ENCODE measurements around the gene CASTOR2.
"Not testable (repeated sequence)": the region's sequence is repeated elsewhere in the genome, so short reads cannot be mapped to it uniquely, and the experiment has no call there.

DNA sequence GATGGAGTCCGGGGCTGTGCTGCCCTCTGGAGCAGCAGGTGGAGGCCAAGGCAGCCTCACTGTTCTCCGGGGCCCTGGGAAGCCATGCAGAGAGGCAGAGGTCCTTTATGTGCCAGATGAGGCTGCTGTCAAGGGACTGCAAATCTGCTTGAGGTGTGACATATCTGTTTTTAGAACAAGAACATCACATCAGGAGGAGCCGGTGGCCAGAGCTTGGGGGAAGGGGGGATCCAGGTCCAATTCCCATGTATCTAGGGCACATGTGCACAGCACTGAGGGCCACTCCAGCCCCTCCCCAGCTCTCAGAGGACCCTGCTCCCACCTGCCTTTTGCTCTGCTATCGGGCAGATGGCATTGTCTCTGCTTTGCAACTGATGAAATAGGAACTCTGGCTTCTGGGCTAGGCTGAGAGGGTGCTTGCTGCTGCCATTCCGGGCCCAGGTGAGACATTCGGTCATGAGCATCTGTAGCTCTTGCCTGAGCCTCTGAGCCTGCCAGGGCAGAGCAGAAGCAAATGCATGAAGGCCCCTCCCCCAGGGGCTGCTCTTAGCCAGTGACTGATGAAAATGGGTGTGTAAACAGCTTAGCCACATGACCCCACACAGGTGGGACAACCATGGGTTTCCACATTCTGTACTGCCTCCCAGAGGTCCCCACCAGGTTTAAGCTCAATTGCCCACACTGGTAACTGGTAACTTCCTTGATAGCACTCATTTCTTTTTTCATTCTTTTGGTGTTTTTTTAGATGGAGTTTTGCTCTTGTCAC is 32.8 kb upstream of the CASTOR2 start:
- TF ChIP-seq, protein P1, sequence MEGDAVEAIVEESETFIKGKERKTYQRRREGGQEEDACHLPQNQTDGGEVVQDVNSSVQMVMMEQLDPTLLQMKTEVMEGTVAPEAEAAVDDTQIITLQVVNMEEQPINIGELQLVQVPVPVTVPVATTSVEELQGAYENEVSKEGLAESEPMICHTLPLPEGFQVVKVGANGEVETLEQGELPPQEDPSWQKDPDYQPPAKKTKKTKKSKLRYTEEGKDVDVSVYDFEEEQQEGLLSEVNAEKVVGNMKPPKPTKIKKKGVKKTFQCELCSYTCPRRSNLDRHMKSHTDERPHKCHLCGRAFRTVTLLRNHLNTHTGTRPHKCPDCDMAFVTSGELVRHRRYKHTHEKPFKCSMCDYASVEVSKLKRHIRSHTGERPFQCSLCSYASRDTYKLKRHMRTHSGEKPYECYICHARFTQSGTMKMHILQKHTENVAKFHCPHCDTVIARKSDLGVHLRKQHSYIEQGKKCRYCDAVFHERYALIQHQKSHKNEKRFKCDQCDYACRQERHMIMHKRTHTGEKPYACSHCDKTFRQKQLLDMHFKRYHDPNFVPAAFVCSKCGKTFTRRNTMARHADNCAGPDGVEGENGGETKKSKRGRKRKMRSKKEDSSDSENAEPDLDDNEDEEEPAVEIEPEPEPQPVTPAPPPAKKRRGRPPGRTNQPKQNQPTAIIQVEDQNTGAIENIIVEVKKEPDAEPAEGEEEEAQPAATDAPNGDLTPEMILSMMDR (IDR thresholded peaks at IDR 0.05) = not testable (repeated sequence)
- TF ChIP-seq POLR2A (IDR thresholded peaks at IDR 0.05) = not testable (repeated sequence)

Data from body of pancreas (tissue), 4 donors.